ENCODE data around the gene MYRF.

The MYRF gene

GRCh38 chr11:61799665-61800284 lies 47.3 kb downstream of the MYRF start:
- no peak for DNase-seq

GRCh38 chr11:61800331-61801281 lies 48.2 kb downstream of the MYRF start:
- no peak for DNase-seq

- DNase-seq, result no peak
Measured at GRCh38 chr11:61802605-61803004, 50.2 kb downstream of the MYRF start.

GRCh38 chr11:61803889-61804647 lies 51.6 kb downstream of the MYRF start:
- DNase-seq, result no peak

- no peak for DNase-seq
Measured at GRCh38 chr11:61805146-61805545, 52.7 kb downstream of the MYRF start.

GRCh38 chr11:61806785-61807184 lies 54.3 kb downstream of the MYRF start:
- no peak for DNase-seq

- DNase-seq, result no peak
Measured at GRCh38 chr11:61810671-61811175, 58.3 kb downstream of the MYRF start.

GRCh38 chr11:61811831-61812230 lies 59.4 kb downstream of the MYRF start:
- no peak for DNase-seq

GRCh38 chr11:61812736-61813411 lies 60.4 kb downstream of the MYRF start:
- no peak for DNase-seq

- peak; percentile 67 for DNase-seq
Measured at GRCh38 chr11:61814247-61814957, 62.0 kb downstream of the MYRF start.

- peak; percentile 94 for DNase-seq
Measured at GRCh38 chr11:61814958-61815789, 62.7 kb downstream of the MYRF start.

GRCh38 chr11:61815790-61816735 lies 63.6 kb downstream of the MYRF start:
- peak; percentile 38 for DNase-seq

- DNase-seq, result peak; percentile 87
Measured at GRCh38 chr11:61816736-61817455, 64.5 kb downstream of the MYRF start, which contains the start of gene FADS1. FADS1 (minus strand) TSS chr11:61817003; CDS start chr11:61816929, 74 bp downstream.

- no peak for DNase-seq
Measured at GRCh38 chr11:61817471-61818202, 65.2 kb downstream of the MYRF start.

- DNase-seq, result no peak
Measured at GRCh38 chr11:61820174-61820573, 67.7 kb downstream of the MYRF start.

GRCh38 chr11:61826930-61827570 lies 74.6 kb downstream of the MYRF start:
- no peak for DNase-seq

GRCh38 chr11:61827571-61828378 lies 75.3 kb downstream of the MYRF start, which contains the start of gene FADS2:
FADS2 (plus strand) TSS chr11:61828300; CDS start chr11:61828391, 91 bp downstream.
- DNase-seq, result peak; percentile 88
